BE2C (cell line): ENCODE results near the gene KMT2B.

Experiments
- DNase-seq: peaks from one replicate; pipeline ENCODE4 v3.0.0-alpha.2; 2020
- H3K27me3 ChIP-seq: fragments of 250-450 bp; sonication (Bioruptor Pico); 2 replicates; pipeline ENCODE4 v1.5.1; 2020; ENCODE audit warnings: mild to moderate bottlenecking
- H3K36me3 ChIP-seq: fragments of 250-450 bp; sonication (Bioruptor Pico); 2 replicates; pipeline ENCODE4 v1.5.1; 2020; ENCODE audit warnings: mild to moderate bottlenecking
- H3K4me1 ChIP-seq: fragments of 250-450 bp; sonication (Bioruptor Pico); 2 replicates; pipeline ENCODE4 v1.5.1; 2020
- H3K4me3 ChIP-seq: 2 replicates; pipeline ENCODE4 v1.5.1; 2011; ENCODE audit warnings: low read depth, low read length
- H3K9me3 ChIP-seq: fragments of 250-450 bp; sonication (Bioruptor Pico); 2 replicates; pipeline ENCODE4 v1.5.1; 2020
- TF ChIP-seq, protein P1 (sequence below): IDR thresholded peaks from 2 replicates; pipeline ENCODE4 v1.5.1; 2012; ENCODE audit warnings: mild to moderate bottlenecking, low read depth, low read length

KMT2B gene

GRCh38 chr19:35777961-35778360 lies 60.2 kb downstream of the KMT2B start:
- Histone ChIP-seq H3K27me3 (no peaks in the 10 kb centered on the region), H3K36me3 (peaks cover 5% of the 10 kb centered on the region; the same call in 1 of the 2 replicates), H3K9me3 (no peaks in the 10 kb centered on the region), H3K4me1 (peaks cover 6% of the 10 kb centered on the region), H3K4me3 (no peak overlapping the region)
- TF ChIP-seq, protein P1, sequence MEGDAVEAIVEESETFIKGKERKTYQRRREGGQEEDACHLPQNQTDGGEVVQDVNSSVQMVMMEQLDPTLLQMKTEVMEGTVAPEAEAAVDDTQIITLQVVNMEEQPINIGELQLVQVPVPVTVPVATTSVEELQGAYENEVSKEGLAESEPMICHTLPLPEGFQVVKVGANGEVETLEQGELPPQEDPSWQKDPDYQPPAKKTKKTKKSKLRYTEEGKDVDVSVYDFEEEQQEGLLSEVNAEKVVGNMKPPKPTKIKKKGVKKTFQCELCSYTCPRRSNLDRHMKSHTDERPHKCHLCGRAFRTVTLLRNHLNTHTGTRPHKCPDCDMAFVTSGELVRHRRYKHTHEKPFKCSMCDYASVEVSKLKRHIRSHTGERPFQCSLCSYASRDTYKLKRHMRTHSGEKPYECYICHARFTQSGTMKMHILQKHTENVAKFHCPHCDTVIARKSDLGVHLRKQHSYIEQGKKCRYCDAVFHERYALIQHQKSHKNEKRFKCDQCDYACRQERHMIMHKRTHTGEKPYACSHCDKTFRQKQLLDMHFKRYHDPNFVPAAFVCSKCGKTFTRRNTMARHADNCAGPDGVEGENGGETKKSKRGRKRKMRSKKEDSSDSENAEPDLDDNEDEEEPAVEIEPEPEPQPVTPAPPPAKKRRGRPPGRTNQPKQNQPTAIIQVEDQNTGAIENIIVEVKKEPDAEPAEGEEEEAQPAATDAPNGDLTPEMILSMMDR: no peak
- DNase-seq: no peak

DNA sequence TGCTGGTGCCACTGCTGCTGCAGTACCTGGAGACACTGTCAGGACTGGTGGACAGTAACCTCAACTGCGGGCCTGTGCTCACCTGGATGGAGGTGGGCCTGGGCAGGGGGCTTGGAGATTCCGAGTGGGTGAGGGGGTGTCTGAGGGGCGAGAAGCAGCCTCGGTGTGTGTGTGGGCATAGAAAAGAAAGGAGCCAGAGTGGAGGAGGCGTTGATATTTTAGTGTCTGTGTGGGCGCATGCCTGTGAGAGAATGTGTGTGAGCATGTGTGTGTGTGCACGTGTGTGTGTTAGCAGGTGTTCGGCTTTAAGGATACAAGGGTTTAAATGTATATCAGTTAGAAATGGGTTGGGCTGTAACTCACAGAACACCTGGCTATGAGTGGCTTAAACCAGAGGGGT lies 61.2 kb downstream of the KMT2B start:
- TF ChIP-seq, protein P1: no peak
- Histone ChIP-seq H3K36me3 (peaks cover 5% of the 10 kb centered on the region; the same call in 1 of the 2 replicates), H3K4me1 (peaks cover 6% of the 10 kb centered on the region), H3K4me3 (no peak overlapping the region), H3K27me3 (no peaks in the 10 kb centered on the region), H3K9me3 (no peaks in the 10 kb centered on the region)
- no peak for DNase-seq

DNA sequence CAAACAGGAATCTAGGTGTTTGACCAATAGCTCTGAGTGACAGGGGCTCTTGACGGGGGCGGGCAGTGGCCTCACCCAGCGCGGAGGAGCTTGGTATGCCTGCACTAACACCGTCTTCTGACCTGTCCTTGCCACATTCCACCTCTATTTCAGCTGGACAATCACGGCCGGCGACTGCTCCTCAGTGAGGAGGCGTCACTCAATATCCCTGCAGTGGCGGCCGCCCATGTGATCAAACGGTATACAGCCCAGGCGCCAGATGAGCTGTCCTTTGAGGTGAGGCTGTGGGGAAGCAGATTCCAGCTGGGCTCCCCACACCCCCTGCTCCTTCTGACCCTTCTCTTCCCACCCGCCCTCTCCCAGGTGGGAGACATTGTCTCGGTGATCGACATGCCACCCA lies 62.3 kb downstream of the KMT2B start:
- no peaks in the 10 kb centered on the region for H3K9me3 ChIP-seq
- no peak for DNase-seq
- TF ChIP-seq, protein P1: no peak

DNA sequence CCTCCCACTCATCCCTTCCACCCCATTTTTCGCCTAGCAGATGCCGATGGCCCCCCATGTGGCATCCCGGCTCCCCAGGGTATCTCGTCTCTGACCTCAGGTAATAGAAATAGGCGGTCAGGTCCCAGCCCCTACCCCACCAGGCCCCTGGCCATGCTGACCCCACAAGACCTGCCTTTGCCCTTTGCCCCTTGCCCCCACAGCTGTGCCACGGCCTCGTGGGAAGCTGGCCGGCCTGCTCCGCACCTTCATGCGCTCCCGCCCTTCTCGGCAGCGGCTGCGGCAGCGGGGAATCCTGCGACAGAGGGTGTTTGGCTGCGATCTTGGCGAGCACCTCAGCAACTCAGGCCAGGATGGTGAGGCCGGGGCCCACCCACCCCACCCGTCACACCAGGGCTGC lies 62.9 kb downstream of the KMT2B start:
- no peak overlapping the region for H3K4me3 ChIP-seq
- H3K9me3 ChIP-seq: no peaks in the 10 kb centered on the region
- peaks cover 6% of the 10 kb centered on the region for H3K4me1 ChIP-seq
- TF ChIP-seq, protein P1: no peak
- DNase-seq: no peak
- no peaks in the 10 kb centered on the region for H3K27me3 ChIP-seq
- H3K36me3 ChIP-seq: peaks cover 5% of the 10 kb centered on the region; the same call in 1 of the 2 replicates

More for the DNA sequence above, 62.3 kb downstream of the KMT2B start:
- Histone ChIP-seq H3K27me3 (no peaks in the 10 kb centered on the region), H3K36me3 (peaks cover 5% of the 10 kb centered on the region; the same call in 1 of the 2 replicates), H3K4me3 (no peak overlapping the region), H3K4me1 (peaks cover 6% of the 10 kb centered on the region)

DNA sequence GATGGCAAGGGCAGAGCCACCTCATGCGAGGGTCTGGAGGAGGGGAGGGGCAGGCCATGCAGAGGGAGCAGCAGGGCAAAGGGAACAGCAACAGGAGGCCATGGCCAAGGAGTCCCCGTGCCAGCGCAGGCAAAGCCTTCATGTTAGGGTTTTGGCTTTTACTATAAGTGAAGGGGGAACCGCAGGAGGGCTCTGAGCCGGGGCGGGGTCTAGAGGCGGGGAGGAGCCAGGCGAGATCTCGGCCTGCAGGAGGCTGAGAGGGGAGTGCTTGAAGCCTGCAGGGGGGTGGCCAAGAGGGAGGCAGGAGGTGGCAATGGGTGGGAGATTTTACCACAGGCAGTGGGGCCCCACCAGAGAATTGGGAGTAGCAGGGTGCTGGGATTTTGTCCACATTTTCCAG lies 63.8 kb downstream of the KMT2B start:
- Histone ChIP-seq H3K27me3 (no peaks in the 10 kb centered on the region), H3K9me3 (no peaks in the 10 kb centered on the region), H3K4me1 (peaks cover 5% of the 10 kb centered on the region; the same call in 1 of the 2 replicates), H3K4me3 (no peak overlapping the region), H3K36me3 (peaks cover 5% of the 10 kb centered on the region; the same call in 1 of the 2 replicates)
- TF ChIP-seq, protein P1: no peak
- no peak for DNase-seq

- Histone ChIP-seq H3K9me3 (no peaks in the 10 kb centered on the region), H3K4me3 (no peak overlapping the region), H3K27me3 (no peaks in the 10 kb centered on the region), H3K36me3 (peaks cover 5% of the 10 kb centered on the region; the same call in 1 of the 2 replicates), H3K4me1 (no peaks in the 10 kb centered on the region)
- DNase-seq: no peak
- TF ChIP-seq, protein P1: no peak
Observed at GRCh38 chr19:35782589-35782988, 64.8 kb downstream of the KMT2B start.
